Keratinocyte (primary cell): Measurements from ENCODE around the gene VAT1L.

ENCODE experiments used
- CTCF ChIP-seq, 3 experiments: IDR thresholded peaks in 1 of 3; conservative IDR thresholded peaks in 1 of 3; optimal IDR thresholded peaks in 1 of 3; 2 replicates in 2 of 3; 3 replicates in 1 of 3; pipeline versions ENCODE3 to v1.5.1; 2011; ENCODE audit warnings: low read length in 3 of 3, mild to moderate bottlenecking in 3 of 3, moderate library complexity in 2 of 3, control low read depth in 1 of 3, inconsistent platforms in 1 of 3; ENCODE audit not compliant: insufficient read depth in 2 of 3; ENCODE audit errors: extremely low read depth in 1 of 3
- EZH2 ChIP-seq: IDR thresholded peaks from one replicate; pipeline ENCODE4 v1.6.1; 2012; ENCODE audit warnings: inconsistent platforms, mild to moderate bottlenecking, low read length, moderate library complexity

DNA sequence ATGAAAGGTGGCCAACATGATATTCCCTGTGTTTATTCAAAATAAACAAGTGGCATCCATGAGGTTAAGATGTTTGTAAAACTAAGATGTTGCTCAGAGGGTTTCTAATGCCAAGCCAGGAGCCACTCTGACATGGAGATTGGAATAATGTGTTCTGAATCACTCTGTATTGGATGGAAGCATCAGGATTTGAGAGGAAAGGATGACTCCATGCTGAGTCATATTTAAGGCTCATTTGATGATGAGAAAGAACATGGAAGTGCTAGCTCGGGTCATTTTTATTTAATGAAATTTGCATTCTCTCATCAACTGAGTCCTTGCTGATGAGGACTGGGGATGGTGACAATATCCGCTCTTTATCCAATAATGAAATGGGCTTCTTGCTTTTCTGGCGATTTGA lies 6.2 kb downstream of the VAT1L start:
- TF ChIP-seq EZH2 (no peak), CTCF (optimal IDR thresholded peaks at IDR 0.05 in 1 of 3, IDR thresholded peaks at IDR 0.05 in 1 of 3, conservative IDR thresholded peaks at IDR 0.05 in 1 of 3; ENCODE audit: extremely low read depth in 1 of 3, insufficient read depth in 2 of 3, low read length in 3 of 3) (no peak)
